Small intestine (tissue), 4 donors: ENCODE results near the gene KCNG2. TPM values are rescaled to one million over a fixed set of nuclear protein-coding genes. Genes with fewer than 3 reads are reported as not detected.

Experiments used
- polyA plus RNA-seq, 4 donors: library from polyadenylated mRNA; stranded (reverse) in 3 of 4; unstranded in 1 of 4; fragments of 200-250 nt in 3 of 4; fragments of 120-200 nt in 1 of 4; gene quantifications; one replicate each; pipeline versions ENCODE4 v1.2.1 to v1.2.3, GENCODE V29; 2013
- donor health status: healthy with polysubstance abuse.
- donor health status: Bipolar disorder and iron deficiency.
- donor health status: healthy.

The KCNG2 gene
- polyA plus RNA-seq, 4 donors, result 0.10 to 0.30 TPM; not detected in 2

Other genes starting within 250 kb of the KCNG2 start
- gene CTDP1, start 118.1 kb upstream of the KCNG2 start, polyA plus RNA-seq, result 10 to 100 TPM; 12.4 to 20.1 (median 16.1) TPM
- 10 to 100 TPM; 15.0 to 30.3 (median 17.8) TPM for gene SLC66A2, start 153.7 kb downstream of the KCNG2 start, polyA plus RNA-seq
- 10 to 100 TPM; 11.9 to 65.2 (median 38.6) TPM for gene HSBP1L1, start 166.7 kb downstream of the KCNG2 start, polyA plus RNA-seq
- gene TXNL4A, start 190.6 kb downstream of the KCNG2 start, polyA plus RNA-seq, result 10 to 100 TPM; 73.4 to 74.5 (median 74.0) TPM
- 10 to 100 TPM in 3 of 4 donors, 1 to 10 TPM in 1; 8.1 to 30.4 (median 23.4) TPM for gene RBFA, start 236.5 kb downstream of the KCNG2 start, polyA plus RNA-seq